ENCODE results near the gene PRR12.

The PRR12 gene

DNA sequence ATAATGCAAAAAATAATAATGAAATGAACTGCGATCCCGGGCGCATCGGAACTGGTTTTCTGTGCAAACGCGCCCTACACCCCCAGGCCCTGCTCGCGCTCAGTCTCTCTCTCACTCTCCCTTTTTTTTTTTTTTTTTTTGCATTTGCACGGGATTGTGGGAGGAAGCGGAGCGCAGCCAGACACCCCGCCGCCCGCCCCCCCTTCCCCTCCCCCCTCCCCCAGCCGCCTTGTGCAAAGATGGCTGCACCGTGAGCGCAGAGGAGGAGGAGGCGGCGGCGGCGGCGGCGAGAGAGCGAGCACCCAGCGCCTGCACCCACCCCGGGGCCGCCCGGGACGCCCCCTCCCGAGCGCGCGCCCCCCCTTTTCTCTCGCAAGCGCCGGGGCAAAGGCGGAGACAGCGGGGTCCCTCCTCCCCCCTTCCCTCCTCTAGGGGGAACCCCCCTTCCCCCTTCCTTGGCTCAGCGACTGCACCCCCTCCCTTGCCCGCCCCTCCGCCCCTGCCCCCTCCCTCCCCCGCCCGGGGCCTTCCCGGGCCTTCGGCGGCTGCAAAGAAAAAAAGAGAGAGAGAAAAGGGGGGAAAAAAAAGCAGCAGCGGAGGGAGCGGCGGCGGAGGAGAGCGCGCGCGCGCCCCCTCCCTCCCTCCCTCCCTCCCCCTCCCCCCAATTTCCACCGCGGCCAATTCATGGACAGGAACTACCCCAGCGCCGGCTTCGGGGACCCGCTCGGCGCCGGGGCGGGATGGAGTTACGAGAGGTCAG is at the start of gene PRR12:
TSS of gene PRR12 (plus strand) at position 212 of the 760 bp plus-strand sequence. CDS start at position 685, 473 bp downstream.
- DNase-seq (ENCODE audit: low read depth, low spot score) = peak; percentile 36

DNA sequence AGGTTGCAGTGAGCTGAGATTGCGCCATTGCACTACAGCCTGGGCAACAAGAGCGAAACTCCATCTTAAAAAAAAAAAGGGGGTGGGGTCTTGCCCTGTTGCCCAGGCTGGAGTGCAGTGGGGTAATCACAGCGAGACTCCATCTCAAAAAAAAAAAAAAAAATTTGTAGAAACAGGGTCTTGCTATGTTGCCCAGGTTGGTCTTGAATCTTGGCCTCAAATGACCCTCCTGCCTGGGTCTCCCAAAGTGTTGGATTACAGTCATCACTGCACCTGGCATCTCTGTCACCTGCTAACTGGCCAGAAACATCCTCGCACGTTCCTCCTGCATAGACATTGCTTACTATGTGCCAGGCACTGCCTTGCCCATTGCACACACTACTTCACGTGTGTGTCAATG is 49.1 kb upstream of the PRR12 start:
- DNase-seq (ENCODE audit: low read depth, low spot score) = no peak

GRCh38 chr19:49542446-49542845 is 48.5 kb upstream of the PRR12 start:
- DNase-seq (ENCODE audit: low read depth, low spot score) = no peak

DNA sequence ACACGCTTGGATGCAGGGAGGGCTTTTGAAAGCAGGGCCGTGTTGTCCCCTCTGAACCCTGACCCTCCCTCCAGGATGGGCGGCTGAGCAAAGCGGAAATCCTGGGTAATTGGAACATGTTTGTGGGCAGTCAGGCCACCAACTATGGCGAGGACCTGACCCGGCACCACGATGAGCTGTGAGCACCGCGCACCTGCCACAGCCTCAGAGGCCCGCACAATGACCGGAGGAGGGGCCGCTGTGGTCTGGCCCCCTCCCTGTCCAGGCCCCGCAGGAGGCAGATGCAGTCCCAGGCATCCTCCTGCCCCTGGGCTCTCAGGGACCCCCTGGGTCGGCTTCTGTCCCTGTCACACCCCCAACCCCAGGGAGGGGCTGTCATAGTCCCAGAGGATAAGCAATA is 48.0 kb upstream of the PRR12 start:
- DNase-seq (ENCODE audit: low read depth, low spot score) = no peak

DNA sequence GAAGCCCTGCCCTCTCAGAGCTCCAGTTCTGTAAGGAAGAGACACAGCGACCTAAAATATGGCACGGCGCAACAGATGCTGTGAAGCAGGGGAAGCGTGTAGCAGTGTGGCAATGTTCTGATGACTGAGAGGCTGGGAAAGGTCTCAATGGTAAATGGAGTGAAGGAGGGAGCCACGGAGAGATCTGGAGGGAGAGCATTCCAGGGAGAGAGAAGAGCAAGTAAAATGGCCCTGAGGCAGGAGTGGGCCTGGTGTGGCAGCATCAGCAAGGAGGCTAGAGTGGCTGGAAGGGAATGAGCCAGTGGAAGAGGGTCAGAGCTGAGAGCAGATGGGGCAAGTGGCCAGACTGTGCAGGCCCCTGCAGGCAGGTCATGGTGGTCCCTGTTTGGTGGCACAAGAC is 46.8 kb upstream of the PRR12 start:
- no peak for DNase-seq (ENCODE audit: low read depth, low spot score)

- DNase-seq (ENCODE audit: low read depth, low spot score) = peak; percentile 55
These were observed 44.0 kb upstream of the PRR12 start for GRCh38 chr19:49546825-49547565.

- no peak for DNase-seq (ENCODE audit: low read depth, low spot score)
These were observed 41.9 kb upstream of the PRR12 start for GRCh38 chr19:49549045-49549444.

DNA sequence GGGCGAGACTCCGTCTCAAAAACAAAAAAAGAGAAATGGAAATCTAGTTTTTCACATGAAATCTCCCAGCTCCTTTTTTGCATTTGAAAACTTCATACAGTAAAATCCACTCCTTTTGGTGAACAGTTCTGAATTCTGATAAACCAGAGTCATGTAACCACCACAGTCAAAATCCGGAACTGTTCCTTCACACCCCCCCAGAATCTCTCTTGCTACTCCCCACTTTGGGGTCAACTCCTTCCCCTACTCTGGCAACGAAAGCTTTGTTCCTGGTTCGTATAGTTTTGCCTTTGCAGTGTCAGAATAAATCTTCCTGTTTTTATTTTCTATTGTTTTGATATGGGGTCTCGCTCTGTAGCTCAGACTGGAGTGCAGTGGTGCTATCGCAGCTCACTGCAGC is 39.5 kb upstream of the PRR12 start:
- DNase-seq (ENCODE audit: low read depth, low spot score) = no peak

- DNase-seq (ENCODE audit: low read depth, low spot score) = no peak
These were observed 38.2 kb upstream of the PRR12 start for GRCh38 chr19:49552749-49553148.

DNA sequence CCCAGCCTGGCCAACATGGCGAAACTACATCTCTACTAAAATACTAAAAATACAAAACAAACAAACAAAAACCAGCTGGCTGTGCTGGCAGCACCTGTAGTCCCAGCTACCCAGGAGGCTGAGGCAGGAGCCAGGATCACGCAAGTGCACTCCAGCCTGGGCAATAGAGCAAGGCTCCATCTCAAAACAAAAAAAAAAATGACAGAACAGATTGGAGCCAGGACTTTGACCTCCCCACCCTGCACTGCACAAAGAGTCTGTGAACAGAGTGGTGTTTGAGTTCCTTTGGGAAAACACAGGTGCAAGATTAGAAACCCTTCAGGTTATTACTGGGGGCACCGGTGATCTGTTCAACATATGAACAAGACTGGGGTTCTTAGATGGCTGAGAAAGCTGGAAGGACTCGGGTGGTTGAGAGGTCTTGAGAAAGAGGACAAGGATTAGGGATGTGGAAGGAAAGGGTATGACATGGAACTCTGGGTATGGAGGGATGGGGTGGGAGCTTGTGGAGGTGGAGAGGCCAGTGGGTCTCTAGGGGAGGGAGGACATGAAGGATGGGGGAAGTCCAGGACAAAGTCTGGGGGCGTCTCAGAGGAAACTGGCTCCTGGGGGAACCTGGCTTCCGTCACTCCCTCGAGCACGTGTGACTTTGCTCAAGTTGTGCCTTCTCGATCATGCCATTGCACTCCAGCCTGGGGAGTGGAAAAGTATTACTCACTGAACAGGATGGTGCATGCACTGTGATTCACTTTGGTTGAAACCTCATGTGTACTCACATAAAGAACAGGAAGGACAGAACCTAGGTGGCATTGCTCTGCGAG is 37.3 kb upstream of the PRR12 start:
- no peak for DNase-seq (ENCODE audit: low read depth, low spot score)

DNA sequence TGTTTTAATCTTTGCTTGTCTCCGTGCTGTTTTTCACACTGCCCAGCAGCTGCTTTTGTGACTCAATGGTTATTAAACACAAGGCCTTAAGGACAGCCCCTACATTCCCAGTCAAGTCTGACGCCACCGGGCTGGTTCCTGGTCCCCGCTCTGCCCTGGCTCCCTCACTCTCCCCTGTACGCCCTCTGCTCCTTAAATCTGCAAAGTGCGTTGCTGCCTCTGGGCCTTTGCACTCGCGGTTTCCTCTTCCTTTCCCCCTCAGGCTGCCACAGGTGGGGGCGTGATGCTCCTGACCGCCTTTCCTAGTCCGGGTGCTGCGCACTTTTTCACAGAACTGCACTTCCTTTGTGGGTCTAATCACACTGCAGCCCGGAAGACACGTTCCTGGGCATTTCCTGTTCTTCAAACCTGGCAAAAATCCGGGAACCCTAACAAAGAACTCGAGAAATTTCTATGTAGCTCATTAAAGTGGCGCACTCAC is 36.2 kb upstream of the PRR12 start:
- no peak for DNase-seq (ENCODE audit: low read depth, low spot score)

DNA sequence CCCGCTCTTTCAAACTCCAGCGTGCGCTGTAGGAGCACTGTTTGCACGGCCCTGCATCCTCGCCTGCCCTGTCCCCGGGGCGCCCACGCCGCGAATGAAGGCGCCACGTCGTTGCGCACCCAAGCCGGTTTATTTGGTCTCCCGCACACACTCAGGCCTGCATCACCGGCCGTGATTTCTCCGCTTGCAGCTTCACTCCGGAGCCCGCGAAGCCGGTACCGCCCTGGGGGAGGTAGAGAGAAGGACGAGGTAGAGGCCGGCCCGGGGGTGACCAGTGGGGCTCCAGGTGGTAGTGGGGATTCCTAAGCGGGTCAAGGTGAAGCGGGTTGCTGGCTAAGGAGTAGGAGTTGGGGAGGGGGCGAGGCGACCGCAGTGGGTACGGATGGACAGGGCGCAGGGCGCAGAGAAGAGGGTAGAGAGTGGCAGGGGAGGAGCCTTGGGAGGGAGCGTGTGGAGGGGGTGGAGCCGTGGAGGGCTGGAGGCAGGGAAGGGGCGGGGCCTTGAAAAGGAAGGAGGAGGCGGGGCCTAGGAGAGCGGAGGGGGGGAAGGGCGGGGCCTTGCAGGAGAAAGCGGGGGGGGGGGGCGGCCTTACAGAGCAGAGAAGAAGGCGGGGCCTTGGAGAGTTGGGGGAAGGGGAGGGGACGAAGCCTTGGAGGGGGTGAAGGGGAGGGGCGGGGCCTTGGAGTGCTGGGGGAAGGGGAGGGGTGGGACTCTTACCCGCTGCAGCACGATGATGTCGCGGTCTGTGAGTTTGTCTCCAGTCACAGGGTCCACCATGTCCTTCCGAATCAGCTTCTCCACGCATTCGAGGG is 35.2 kb upstream of the PRR12 start:
- DNase-seq (ENCODE audit: low read depth, low spot score) = no peak

DNA sequence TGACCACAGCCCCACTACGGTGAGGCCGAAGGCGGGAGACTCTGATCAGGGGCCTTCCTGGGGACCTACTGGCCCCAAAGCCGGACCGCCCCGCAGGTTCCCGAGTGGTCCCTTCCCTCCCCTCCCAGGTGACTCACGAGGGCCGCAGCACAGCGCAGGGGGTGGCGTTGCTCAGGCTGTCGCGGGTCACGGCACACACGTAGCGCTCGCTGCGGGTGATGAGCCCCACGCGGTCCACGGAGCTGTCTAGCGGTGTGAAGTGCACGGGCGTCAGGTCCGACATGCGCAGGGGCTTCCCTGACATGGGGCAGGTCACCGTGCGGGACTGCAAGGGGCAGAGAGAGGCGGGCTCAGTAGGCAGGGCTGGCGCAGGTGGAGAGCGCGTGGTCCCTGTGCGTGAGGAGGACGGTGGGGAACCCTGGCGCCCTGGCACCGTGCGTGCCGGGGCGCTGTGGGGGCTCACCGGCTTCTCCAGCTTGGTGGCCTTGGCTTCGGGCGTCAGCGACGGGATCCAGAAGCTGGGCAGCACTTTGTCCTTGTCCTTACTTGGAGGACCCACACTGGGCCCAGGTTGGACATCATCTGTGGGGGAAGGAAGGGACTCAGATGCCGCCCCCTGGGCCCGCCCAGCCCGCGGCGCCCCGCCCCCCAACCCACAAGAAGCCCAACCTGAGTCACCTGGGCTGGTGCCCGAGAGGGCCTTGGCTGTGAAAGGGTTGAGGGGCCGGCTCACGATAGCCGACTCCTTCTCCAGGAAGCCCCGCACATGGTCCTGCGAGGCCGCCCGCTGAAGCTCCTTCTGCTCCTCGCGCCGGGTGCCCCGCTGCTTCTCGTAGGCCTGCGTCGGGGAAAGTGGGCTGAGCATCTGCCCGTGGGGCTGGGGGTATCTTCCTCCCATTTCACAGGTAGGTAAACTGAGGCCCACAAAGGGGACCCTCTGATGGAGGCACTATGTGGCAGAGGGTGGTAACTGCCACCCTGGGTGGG is 34.3 kb upstream of the PRR12 start:
- DNase-seq (ENCODE audit: low read depth, low spot score) = no peak

DNA sequence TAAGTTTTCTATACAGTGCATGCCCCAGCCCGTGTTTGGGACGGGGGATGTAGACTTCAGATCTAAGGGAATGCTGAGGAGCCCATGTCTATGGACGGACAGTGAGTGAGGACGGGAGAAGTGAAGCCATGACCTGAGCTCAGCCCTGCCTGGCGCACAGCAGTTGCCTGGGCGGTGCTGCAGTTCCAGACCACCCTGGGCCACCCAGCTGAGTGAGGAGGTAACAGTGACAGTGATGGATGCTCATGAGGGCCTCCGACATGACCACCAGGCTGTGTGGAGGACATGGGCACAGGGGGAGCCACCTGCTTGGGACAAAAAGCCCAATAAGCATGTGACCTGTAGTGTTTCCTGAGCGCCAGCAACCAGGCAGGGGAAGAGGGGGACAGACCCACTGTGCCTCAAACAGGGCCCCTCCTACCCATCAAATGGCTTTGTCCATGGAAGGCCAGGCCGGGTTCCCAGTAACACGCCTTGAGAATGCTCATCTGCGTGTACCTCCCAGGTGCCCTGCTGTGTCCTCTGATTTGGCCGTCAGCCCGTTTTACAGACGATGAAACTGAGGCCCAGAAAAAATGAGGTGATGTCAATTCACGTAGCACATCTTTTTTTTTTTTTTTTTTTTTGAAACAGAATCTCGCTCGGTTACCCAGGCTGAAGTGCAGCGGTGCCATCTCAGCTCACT is 33.2 kb upstream of the PRR12 start:
- no peak for DNase-seq (ENCODE audit: low read depth, low spot score)

DNA sequence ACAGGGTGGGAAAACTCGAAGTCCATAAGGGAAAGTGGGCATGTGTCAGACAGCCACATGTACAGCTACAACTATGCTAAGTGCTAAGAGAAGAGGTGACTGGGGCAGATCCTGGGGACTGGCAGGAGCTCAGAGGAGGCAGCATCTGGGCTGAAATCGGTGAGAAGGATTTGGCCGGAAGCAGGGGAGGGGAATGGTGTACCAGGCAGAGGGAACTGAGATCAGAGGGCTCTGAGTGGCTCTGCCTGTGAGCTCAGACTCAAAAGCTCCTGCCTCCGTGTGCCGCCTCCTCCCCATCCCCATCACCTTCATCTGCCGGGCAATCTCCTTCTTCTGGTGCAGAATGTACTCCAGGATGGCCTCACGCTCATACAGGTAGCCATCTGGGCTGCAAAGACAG is 32.4 kb upstream of the PRR12 start:
- DNase-seq (ENCODE audit: low read depth, low spot score) = no peak

- DNase-seq (ENCODE audit: low read depth, low spot score) = no peak
These were observed 31.5 kb upstream of the PRR12 start for GRCh38 chr19:49559443-49559842.

DNA sequence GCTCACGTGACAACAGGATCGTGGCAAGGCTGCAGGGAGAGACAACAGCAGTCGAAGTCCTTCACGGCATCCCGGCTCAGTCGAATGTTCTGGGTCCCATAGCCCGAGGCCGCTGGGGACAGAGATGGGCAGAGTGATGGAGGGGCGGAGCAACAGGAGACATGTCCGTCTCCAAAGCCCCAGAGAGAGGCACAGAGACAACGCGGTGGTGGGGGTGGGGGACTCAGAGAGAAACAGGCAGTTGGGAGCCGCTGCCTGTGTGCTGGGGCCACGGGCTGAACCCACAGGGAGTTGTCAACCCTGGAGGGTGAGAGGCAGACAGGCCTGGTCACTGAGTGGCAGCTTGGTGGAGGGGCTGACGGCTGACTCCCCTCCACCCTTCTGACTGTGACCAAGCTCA is 31.1 kb upstream of the PRR12 start:
- no peak for DNase-seq (ENCODE audit: low read depth, low spot score)

DNA sequence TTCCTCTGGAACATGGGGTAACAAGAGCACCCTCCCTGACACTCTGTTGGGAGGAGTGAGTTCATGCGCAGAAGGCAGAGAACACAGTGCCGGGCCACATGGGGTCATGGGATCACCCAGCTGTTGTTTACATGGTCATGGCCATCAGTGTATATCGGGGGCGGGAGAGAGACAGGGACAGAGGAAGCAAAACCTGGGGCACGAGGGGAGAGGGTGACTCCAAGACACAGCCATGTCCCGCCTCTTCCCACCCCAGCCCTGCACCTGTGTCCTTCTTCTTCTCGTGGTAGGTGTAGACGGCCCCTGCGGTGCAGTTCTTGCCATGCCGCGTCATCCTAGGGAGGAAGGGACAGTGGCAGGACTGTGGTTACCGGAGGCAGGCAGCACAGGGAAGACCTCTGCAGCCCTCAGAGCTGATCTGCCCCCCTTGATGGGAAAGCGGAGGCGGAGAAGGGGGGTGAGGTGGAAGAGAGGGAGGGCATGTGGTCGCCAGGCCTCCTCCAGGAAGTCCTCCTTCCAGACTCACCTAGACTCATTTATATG is 30.6 kb upstream of the PRR12 start:
- DNase-seq (ENCODE audit: low read depth, low spot score) = no peak

- no peak for DNase-seq (ENCODE audit: low read depth, low spot score)
These were observed 26.4 kb upstream of the PRR12 start for GRCh38 chr19:49564616-49565045.
